ENCODE measurements around the gene PRG3. TPM values are rescaled to one million over a fixed set of nuclear protein-coding genes. Genes with fewer than 3 reads are reported as not detected.

The PRG3 gene
- total and polyA plus RNA-seq, 2 of the 13 experiments (the other 11 are each of a cell fraction or from before 2014, with no cell fraction given): not detected

- TF ChIP-seq ZNF280B (CRISPR knock-in tag; IDR thresholded peaks at IDR 0.05; ENCODE audit: borderline replicate concordance): no peak
- TF ChIP-seq NCOA2 (CRISPR knock-in tag; IDR thresholded peaks at IDR 0.05): no peak
- TF ChIP-seq NFKB2 (CRISPR knock-in tag; IDR thresholded peaks at IDR 0.05; ENCODE audit: borderline replicate concordance): no peak
- no peak for TF ChIP-seq ZNF773 (CRISPR knock-in tag; IDR thresholded peaks at IDR 0.05; ENCODE audit: borderline replicate concordance)
- 0 out of 2 replicates have a peak, but pooled peaks have one; percentile 48 for TF ChIP-seq ZNF350 (CRISPR knock-in tag; IDR thresholded peaks at IDR 0.05; ENCODE audit: borderline replicate concordance, low read depth)
- TF ChIP-seq ZFP41 (CRISPR knock-in tag; IDR thresholded peaks at IDR 0.05; ENCODE audit: borderline replicate concordance): 0 out of 2 replicates have a peak, but pooled peaks have one; percentile 40
- no peak for TF ChIP-seq ZBTB33 (CRISPR knock-in tag; IDR thresholded peaks at IDR 0.05)
- no peak for TF ChIP-seq IKZF1 (IDR thresholded peaks at IDR 0.05)
- 0 out of 2 replicates have a peak, but pooled peaks have one; percentile 56 for TF ChIP-seq ARID2 (CRISPR knock-in tag; IDR thresholded peaks at IDR 0.05; ENCODE audit: borderline replicate concordance)
- TF ChIP-seq ZNF354B (CRISPR knock-in tag; IDR thresholded peaks at IDR 0.05): no peak
- no peak for TF ChIP-seq ZNF3 (CRISPR knock-in tag; IDR thresholded peaks at IDR 0.05)
- no peak for TF ChIP-seq ELK4 (CRISPR knock-in tag; IDR thresholded peaks at IDR 0.05; ENCODE audit: borderline replicate concordance)
- TF ChIP-seq NFAT5 (CRISPR knock-in tag; IDR thresholded peaks at IDR 0.05): no peak
- no peak for TF ChIP-seq JUND (CRISPR knock-in tag; IDR thresholded peaks at IDR 0.05)
- 0 out of 2 replicates have a peak, but pooled peaks have one; percentile 54 for TF ChIP-seq ZBTB20 (CRISPR knock-in tag; IDR thresholded peaks at IDR 0.05; ENCODE audit: borderline replicate concordance, low read depth)
- TF ChIP-seq ERF (CRISPR knock-in tag; IDR thresholded peaks at IDR 0.05): 0 out of 2 replicates have a peak, but pooled peaks have one; percentile 26
- no peak for TF ChIP-seq RARG (CRISPR knock-in tag; IDR thresholded peaks at IDR 0.05; ENCODE audit: low read depth)
- no peak for TF ChIP-seq RFX5 (IDR thresholded peaks at IDR 0.05; ENCODE audit: low read depth, low read length)
- no peak for TF ChIP-seq ZNF296 (CRISPR knock-in tag; conservative IDR thresholded peaks at IDR 0.05)
Measured at GRCh38 chr11:57335343-57336110, 45.4 kb downstream of the PRG3 start, which contains the start of gene SSRP1 (continued).

Data from HepG2 (cell line).